Keratinocyte (primary cell): Measurements from ENCODE around the gene MAP3K20. TPM values are rescaled to one million over a fixed set of nuclear protein-coding genes. Genes with fewer than 3 reads are reported as not detected.

Source experiments
- DNase-seq: peaks from one replicate; pipeline ENCODE4 v3.0.0-alpha.2; 2011; ENCODE audit warnings: low read depth, missing footprints, low spot score
- FAIRE-seq: peaks from 2 replicates; lab custom pipeline; 2011; peaks lifted over from hg19 to GRCh38; lab: Jason Lieb, UNC
- H2AFZ ChIP-seq: 2 replicates; pipeline ENCODE4 v1.6.0; 2012; ENCODE audit warnings: low read length, control low read depth, inconsistent platforms; ENCODE audit not compliant: control insufficient read depth
- H3K27ac ChIP-seq: 2 replicates; pipeline ENCODE4 v1.5.1; 2011; ENCODE audit warnings: low read length; ENCODE audit not compliant: control insufficient read depth, insufficient read depth
- H3K27me3 ChIP-seq: 3 replicates; pipeline ENCODE4 v1.6.0; 2011; ENCODE audit warnings: low read length; ENCODE audit not compliant: control insufficient read depth, insufficient read depth; ENCODE audit errors: extremely low read depth
- H3K36me3 ChIP-seq, 2 experiments: 2 replicates in 1 of 2; 3 replicates in 1 of 2; pipeline ENCODE4 v1.5.1; 2011; ENCODE audit warnings: low read length in 2 of 2, mild to moderate bottlenecking in 1 of 2; ENCODE audit not compliant: control insufficient read depth in 2 of 2, insufficient read depth in 2 of 2; ENCODE audit errors: extremely low read depth in 1 of 2
- H3K4me1 ChIP-seq: 3 replicates; pipeline ENCODE4 v1.5.1; 2011; ENCODE audit warnings: low read length; ENCODE audit not compliant: control insufficient read depth, insufficient read depth; ENCODE audit errors: extremely low read depth
- H3K4me2 ChIP-seq: 3 replicates; pipeline ENCODE4 v1.6.0; 2011; ENCODE audit warnings: low read depth, low read length; ENCODE audit not compliant: control insufficient read depth, insufficient read depth; ENCODE audit errors: extremely low read depth
- H3K4me3 ChIP-seq, 3 experiments: fragments of 200-600 bp in 1 of 3; sonication (generic) in 1 of 3; 2 replicates in 2 of 3; 3 replicates in 1 of 3; pipeline ENCODE4 v1.5.1; 2011 to 2016; ENCODE audit warnings: low read length in 3 of 3, mild to moderate bottlenecking in 3 of 3, control low read depth in 2 of 3, inconsistent platforms in 1 of 3, low read depth in 1 of 3, mixed read lengths in 1 of 3, mixed run types in 1 of 3, moderate library complexity in 1 of 3; ENCODE audit not compliant: control insufficient read depth in 2 of 3, insufficient read depth in 2 of 3; ENCODE audit errors: extremely low read depth in 1 of 3
- H3K79me2 ChIP-seq: 2 replicates; pipeline ENCODE4 v1.6.0; 2012; ENCODE audit warnings: low read length; ENCODE audit not compliant: control insufficient read depth, insufficient read depth
- H3K9ac ChIP-seq: 3 replicates; pipeline ENCODE4 v1.6.0; 2011; ENCODE audit warnings: low read length; ENCODE audit not compliant: control insufficient read depth, insufficient read depth; ENCODE audit errors: extremely low read depth
- H3K9me1 ChIP-seq: 3 replicates; pipeline ENCODE4 v1.6.0; 2011; ENCODE audit warnings: low read length; ENCODE audit not compliant: control insufficient read depth, insufficient read depth; ENCODE audit errors: extremely low read depth
- H3K9me3 ChIP-seq: 2 replicates; pipeline ENCODE4 v1.5.1; 2012; ENCODE audit warnings: low read depth, low read length; ENCODE audit not compliant: control insufficient read depth
- H4K20me1 ChIP-seq: 3 replicates; pipeline ENCODE4 v1.6.0; 2011; ENCODE audit warnings: low read length; ENCODE audit not compliant: control insufficient read depth, insufficient read depth; ENCODE audit errors: extremely low read depth
- EZH2 ChIP-seq: IDR thresholded peaks from one replicate; pipeline ENCODE4 v1.6.1; 2012; ENCODE audit warnings: inconsistent platforms, mild to moderate bottlenecking, low read length, moderate library complexity
- dilution Hi-C: fragments of 300-500 bp; cut with MboI; formaldehyde crosslinking; loops from one replicate; pipeline ENCODE4 v1.7.0; 2020; ENCODE audit warnings: low sequenced_read_pairs; ENCODE audit not compliant: extremely low pct_ligation_motif_present
- polyA plus RNA-seq, 5 experiments: library from polyadenylated mRNA; depleted of rRNA in 3 of 5; stranded (reverse) in 3 of 5; stranded (forward) in 1 of 5; unstranded in 1 of 5; fragments of >200 nt; gene quantifications; 1 replicate in 1 of 5; 2 replicates in 3 of 5; 3 replicates in 1 of 5; pipeline versions ENCODE4 v1.2.1 to v1.2.3, GENCODE V29; 2011 to 2012; ENCODE audit warnings: missing spikeins in 2 of 5, low read depth in 1 of 5, low replicate concordance in 1 of 5
- TF ChIP-seq, protein P1 (sequence below), 3 experiments: IDR thresholded peaks in 1 of 3; conservative IDR thresholded peaks in 1 of 3; optimal IDR thresholded peaks in 1 of 3; 2 replicates in 2 of 3; 3 replicates in 1 of 3; pipeline versions ENCODE3 to v1.5.1; 2011; ENCODE audit warnings: low read length in 3 of 3, mild to moderate bottlenecking in 3 of 3, moderate library complexity in 2 of 3, control low read depth in 1 of 3, inconsistent platforms in 1 of 3; ENCODE audit not compliant: insufficient read depth in 2 of 3; ENCODE audit errors: extremely low read depth in 1 of 3

MAP3K20 gene
- polyA plus RNA-seq, 1 donor (not counting 4 experiments of a cell fraction or from before 2014, with no cell fraction given), result 31.7 TPM

DNA sequence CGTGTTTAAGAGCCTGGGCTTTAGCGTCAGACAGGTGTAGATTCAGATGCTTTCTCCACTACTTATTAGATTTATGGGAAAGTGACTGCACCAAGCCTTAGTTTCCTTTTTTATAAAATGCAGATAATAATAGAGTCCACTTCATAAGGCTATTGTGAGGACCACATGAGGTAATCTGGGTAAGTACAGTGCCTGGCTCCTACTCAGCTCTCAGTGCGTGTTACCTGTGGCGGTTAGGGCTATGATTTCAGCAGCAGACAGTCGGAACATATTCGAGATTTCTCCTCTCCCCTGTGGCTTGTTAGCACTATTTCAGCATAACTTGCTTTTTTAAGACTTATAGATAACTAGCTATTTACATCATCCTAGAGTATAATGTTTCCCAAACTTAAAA lies 32.0 kb downstream of the MAP3K20 start:
- Histone ChIP-seq H3K9me1 (no peaks in the 10 kb centered on the region), H3K4me1 (peaks cover 5% of the 10 kb centered on the region)

DNA sequence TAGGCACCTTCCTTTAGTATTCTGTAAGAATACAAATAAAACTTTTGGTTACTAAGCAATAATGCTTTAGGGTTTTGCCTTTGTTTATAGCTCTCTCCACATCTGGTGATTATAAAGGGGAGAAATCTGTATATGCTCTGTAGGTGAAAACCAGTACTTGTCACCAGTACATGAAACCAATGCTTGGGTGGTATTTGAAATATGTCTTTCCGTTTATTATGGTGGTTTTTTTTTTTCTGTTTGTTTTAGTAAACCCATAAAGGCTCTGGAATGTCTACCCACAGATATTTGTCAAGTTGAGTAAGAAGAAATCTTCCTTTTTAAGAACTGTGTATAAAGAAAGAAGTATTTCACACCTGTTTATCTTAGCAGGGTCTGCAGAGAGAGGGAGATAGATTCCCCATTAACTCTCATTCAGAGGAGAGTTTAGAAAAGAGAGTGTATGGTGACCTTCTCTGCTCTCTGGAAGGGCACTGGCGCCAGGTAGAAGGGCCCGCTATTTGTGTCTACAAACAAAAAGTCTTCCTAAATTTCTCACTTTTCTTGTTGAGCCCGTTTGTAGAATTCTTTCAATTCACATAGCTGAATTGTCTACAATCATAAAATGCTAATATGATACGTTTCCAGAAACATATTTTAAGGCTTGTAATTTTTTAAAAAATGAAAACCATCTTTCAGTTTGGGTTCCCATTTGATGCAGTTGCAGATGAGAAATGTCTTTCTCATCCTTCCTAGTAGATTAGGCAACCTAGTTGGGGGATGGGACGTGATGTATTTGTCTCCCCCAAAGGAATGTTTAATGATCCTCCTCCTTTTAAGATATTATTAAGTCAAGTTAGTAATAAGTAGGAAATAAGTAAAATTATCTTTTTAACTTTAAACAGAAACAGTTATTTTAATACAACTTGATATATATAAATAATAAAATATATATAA lies 33.9 kb downstream of the MAP3K20 start:
- Histone ChIP-seq H4K20me1 (no peaks in the 10 kb centered on the region), H3K27me3 (no peaks in the 10 kb centered on the region), H3K27ac (peak overlapping the region; percentile 9), H3K9me3 (no peaks in the 10 kb centered on the region), H3K4me2 (no peak overlapping the region), H3K79me2 (peaks cover 50% of the 10 kb centered on the region), H3K4me3 (no peak overlapping the region), H3K4me1 (peaks cover 5% of the 10 kb centered on the region), H3K36me3 (no peaks in the 10 kb centered on the region), H2AFZ (no peak overlapping the region), H3K9me1 (no peaks in the 10 kb centered on the region), H3K9ac (no peak overlapping the region)
- FAIRE-seq (no peak), DNase-seq (no peak)
- dilution Hi-C loops, result no loop called here
- TF ChIP-seq EZH2, result no peak
- TF ChIP-seq, protein P1, sequence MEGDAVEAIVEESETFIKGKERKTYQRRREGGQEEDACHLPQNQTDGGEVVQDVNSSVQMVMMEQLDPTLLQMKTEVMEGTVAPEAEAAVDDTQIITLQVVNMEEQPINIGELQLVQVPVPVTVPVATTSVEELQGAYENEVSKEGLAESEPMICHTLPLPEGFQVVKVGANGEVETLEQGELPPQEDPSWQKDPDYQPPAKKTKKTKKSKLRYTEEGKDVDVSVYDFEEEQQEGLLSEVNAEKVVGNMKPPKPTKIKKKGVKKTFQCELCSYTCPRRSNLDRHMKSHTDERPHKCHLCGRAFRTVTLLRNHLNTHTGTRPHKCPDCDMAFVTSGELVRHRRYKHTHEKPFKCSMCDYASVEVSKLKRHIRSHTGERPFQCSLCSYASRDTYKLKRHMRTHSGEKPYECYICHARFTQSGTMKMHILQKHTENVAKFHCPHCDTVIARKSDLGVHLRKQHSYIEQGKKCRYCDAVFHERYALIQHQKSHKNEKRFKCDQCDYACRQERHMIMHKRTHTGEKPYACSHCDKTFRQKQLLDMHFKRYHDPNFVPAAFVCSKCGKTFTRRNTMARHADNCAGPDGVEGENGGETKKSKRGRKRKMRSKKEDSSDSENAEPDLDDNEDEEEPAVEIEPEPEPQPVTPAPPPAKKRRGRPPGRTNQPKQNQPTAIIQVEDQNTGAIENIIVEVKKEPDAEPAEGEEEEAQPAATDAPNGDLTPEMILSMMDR (optimal IDR thresholded peaks at IDR 0.05 in 1 of 3, IDR thresholded peaks at IDR 0.05 in 1 of 3, conservative IDR thresholded peaks at IDR 0.05 in 1 of 3; ENCODE audit: extremely low read depth in 1 of 3, insufficient read depth in 2 of 3, low read length in 3 of 3), result no peak

More for the DNA sequence above, 32.0 kb downstream of the MAP3K20 start:
- no peak overlapping the region for H3K4me2 ChIP-seq
- FAIRE-seq (no peak), DNase-seq (no peak)
- no peaks in the 10 kb centered on the region for H3K36me3 ChIP-seq
- dilution Hi-C loops, result no loop called here
- H2AFZ ChIP-seq, result no peak overlapping the region
- no peaks in the 10 kb centered on the region for H3K27me3 ChIP-seq
- H3K27ac ChIP-seq, result no peak overlapping the region
- H3K9me3 ChIP-seq, result no peaks in the 10 kb centered on the region
- no peak overlapping the region for H3K4me3 ChIP-seq
- no peak overlapping the region for H3K9ac ChIP-seq
- H4K20me1 ChIP-seq, result no peaks in the 10 kb centered on the region
- H3K79me2 ChIP-seq, result peaks cover 34% of the 10 kb centered on the region
- no peak for TF ChIP-seq EZH2
- TF ChIP-seq, protein P1 (optimal IDR thresholded peaks at IDR 0.05 in 1 of 3, IDR thresholded peaks at IDR 0.05 in 1 of 3, conservative IDR thresholded peaks at IDR 0.05 in 1 of 3; ENCODE audit: extremely low read depth in 1 of 3, insufficient read depth in 2 of 3, low read length in 3 of 3), result no peak
